GM20000 (cell line): ENCODE results near the gene PTGER1.
"Not testable (repeated sequence)": the region's sequence is repeated elsewhere in the genome, so short reads cannot be mapped to it uniquely, and the experiment has no call there.

Experiments
- DNase-seq: peaks from one replicate; pipeline ENCODE4 v3.0.0; 2012; ENCODE audit warnings: low spot score
- CTCF ChIP-seq: IDR thresholded peaks from 2 replicates; pipeline ENCODE4 v1.5.1; 2012; ENCODE audit warnings: mild to moderate bottlenecking, control low read depth; ENCODE audit errors: extremely low read depth, missing control alignments

The PTGER1 gene

GRCh38 chr19:14510311-14511228, 35.4 kb upstream of the PTGER1 start:
- TF ChIP-seq CTCF, result no peak
- no peak for DNase-seq

- TF ChIP-seq CTCF, result no peak
- no peak for DNase-seq
Measured at GRCh38 chr19:14507704-14508542, 32.8 kb upstream of the PTGER1 start.

- TF ChIP-seq CTCF, result peak; percentile 57
- peak; percentile 85 for DNase-seq
Measured at GRCh38 chr19:14505488-14506239, 30.5 kb upstream of the PTGER1 start.

GRCh38 chr19:14504575-14504974, 29.4 kb upstream of the PTGER1 start:
- not testable (repeated sequence) for DNase-seq

GRCh38 chr19:14503285-14503684, 28.1 kb upstream of the PTGER1 start:
- TF ChIP-seq CTCF, result no peak
- no peak for DNase-seq

- DNase-seq, result no peak
- no peak for TF ChIP-seq CTCF
Measured at GRCh38 chr19:14502334-14503092, 27.4 kb upstream of the PTGER1 start.
